Thyroid gland (tissue), 4 donors: ENCODE data around the gene VPS13C.

Source experiments
- POLR2A ChIP-seq, 2 donors: fragments of 450-650 bp; IDR thresholded peaks; one replicate each; pipeline ENCODE4 v1.6.1; 2017; ENCODE audit warnings: antibody characterized with exemption in 2 of 2, mild to moderate bottlenecking in 2 of 2, moderate library complexity in 1 of 2
- TF ChIP-seq, protein P1 (sequence below), 6 experiments: fragments of 200-600 bp in 3 of 6; fragments of 450-650 bp in 3 of 6; sonication (generic) in 3 of 6; IDR thresholded peaks; one replicate each; pipeline ENCODE4 v1.5.1; 2016 to 2019; ENCODE audit warnings: antibody characterized with exemption in 6 of 6, mild to moderate bottlenecking in 2 of 6, inconsistent platforms in 1 of 6, moderate library complexity in 1 of 6

GRCh38 chr15:61880084-61880483 lies 180.2 kb downstream of the VPS13C start:
- TF ChIP-seq, protein P1, sequence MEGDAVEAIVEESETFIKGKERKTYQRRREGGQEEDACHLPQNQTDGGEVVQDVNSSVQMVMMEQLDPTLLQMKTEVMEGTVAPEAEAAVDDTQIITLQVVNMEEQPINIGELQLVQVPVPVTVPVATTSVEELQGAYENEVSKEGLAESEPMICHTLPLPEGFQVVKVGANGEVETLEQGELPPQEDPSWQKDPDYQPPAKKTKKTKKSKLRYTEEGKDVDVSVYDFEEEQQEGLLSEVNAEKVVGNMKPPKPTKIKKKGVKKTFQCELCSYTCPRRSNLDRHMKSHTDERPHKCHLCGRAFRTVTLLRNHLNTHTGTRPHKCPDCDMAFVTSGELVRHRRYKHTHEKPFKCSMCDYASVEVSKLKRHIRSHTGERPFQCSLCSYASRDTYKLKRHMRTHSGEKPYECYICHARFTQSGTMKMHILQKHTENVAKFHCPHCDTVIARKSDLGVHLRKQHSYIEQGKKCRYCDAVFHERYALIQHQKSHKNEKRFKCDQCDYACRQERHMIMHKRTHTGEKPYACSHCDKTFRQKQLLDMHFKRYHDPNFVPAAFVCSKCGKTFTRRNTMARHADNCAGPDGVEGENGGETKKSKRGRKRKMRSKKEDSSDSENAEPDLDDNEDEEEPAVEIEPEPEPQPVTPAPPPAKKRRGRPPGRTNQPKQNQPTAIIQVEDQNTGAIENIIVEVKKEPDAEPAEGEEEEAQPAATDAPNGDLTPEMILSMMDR (IDR thresholded peaks at IDR 0.05) = no peak
- TF ChIP-seq POLR2A (IDR thresholded peaks at IDR 0.05) = no peak
